ENCODE data around the gene ATP8A1. TPM values are rescaled to one million over a fixed set of nuclear protein-coding genes. Genes with fewer than 3 reads are reported as not detected.

The ATP8A1 gene
- total and polyA plus RNA-seq, 2 of the 8 experiments (the other 6 are each of a cell fraction or from before 2014, with no cell fraction given): 3.7 to 14.9 TPM

DNA sequence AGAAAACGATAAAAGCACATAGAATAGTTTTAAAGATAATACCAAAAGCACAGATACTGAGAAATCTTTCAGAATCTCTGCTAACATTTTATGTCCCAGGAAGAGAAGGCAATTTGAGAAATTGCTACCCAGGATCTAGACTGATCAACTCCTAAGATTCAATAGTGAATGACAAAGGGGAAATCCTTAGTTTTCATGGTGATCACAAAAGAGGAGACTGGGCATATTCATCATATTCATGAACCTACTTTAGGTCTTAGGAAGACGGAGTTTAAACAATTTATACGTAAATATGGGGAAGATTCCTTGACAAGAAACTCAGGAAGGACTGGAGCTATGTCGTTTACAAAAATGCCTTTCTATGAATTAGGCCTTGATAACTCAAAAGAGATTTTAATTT, 172.3 kb downstream of the ATP8A1 start (continued):
- no peak for TF ChIP-seq MAFK (IDR thresholded peaks at IDR 0.05; ENCODE audit: low read depth, low read length)
- no peak for TF ChIP-seq BACH1 (IDR thresholded peaks at IDR 0.05; ENCODE audit: low read length)
- no peak for TF ChIP-seq EP300 (IDR thresholded peaks at IDR 0.05; ENCODE audit: borderline replicate concordance in 1 of 2, low read depth in 2 of 2, low read length in 2 of 2)
- TF ChIP-seq ATF3 (IDR thresholded peaks at IDR 0.05; ENCODE audit: insufficient read depth, low read depth, low read length): no peak
- TF ChIP-seq CHD1 (IDR thresholded peaks at IDR 0.05; ENCODE audit: low read depth, low read length): no peak
